Stimulated activated CD4-positive, alpha-beta T cell treated with anti-CD3 and anti-CD28 coated beads, Interleukin-15, amount 100 ng/mL, for 48 hours (primary cell): Measurements from ENCODE around the gene SRRM4.
"Not testable (repeated sequence)": the region's sequence is repeated elsewhere in the genome, so short reads cannot be mapped to it uniquely, and the experiment has no call there.

ENCODE experiments used
- DNase-seq, 2 donors: peaks; one replicate each; pipeline ENCODE4 v3.0.0-alpha.2; 2020; ENCODE audit warnings: low read depth in 2 of 2

The SRRM4 gene

GRCh38 chr12:119069147-119069642 lies 87.9 kb downstream of the SRRM4 start:
- no peak for DNase-seq

- no peak for DNase-seq
Observed at GRCh38 chr12:119071176-119071575, 89.8 kb downstream of the SRRM4 start.

GRCh38 chr12:119071638-119072231 lies 90.4 kb downstream of the SRRM4 start:
- no peak for DNase-seq

- no peak for DNase-seq
Observed at GRCh38 chr12:119072440-119072839, 91.1 kb downstream of the SRRM4 start.

- DNase-seq: no peak
Observed at GRCh38 chr12:119075222-119075787, 94.0 kb downstream of the SRRM4 start.

- no peak for DNase-seq
Observed at GRCh38 chr12:119075918-119076317, 94.6 kb downstream of the SRRM4 start.

- no peak for DNase-seq
Observed at GRCh38 chr12:119079530-119079929, 98.2 kb downstream of the SRRM4 start.

- DNase-seq: no peak
Observed at GRCh38 chr12:119082016-119082415, 100.7 kb downstream of the SRRM4 start.

- DNase-seq: no peak
Observed at GRCh38 chr12:119082496-119082895, 101.2 kb downstream of the SRRM4 start.

- DNase-seq: no peak
Observed at GRCh38 chr12:119088685-119089379, 107.5 kb downstream of the SRRM4 start.

GRCh38 chr12:119089380-119090013 lies 108.2 kb downstream of the SRRM4 start:
- no peak for DNase-seq

GRCh38 chr12:119090276-119090675 lies 108.9 kb downstream of the SRRM4 start:
- no peak for DNase-seq

GRCh38 chr12:119090865-119091264 lies 109.5 kb downstream of the SRRM4 start:
- no peak for DNase-seq

GRCh38 chr12:119096429-119097202 lies 115.3 kb downstream of the SRRM4 start:
- no peak for DNase-seq

- DNase-seq: no peak
Observed at GRCh38 chr12:119100933-119101332, 119.6 kb downstream of the SRRM4 start.

- DNase-seq: no peak
Observed at GRCh38 chr12:119102274-119102673, 120.9 kb downstream of the SRRM4 start.

GRCh38 chr12:119102714-119103113 lies 121.4 kb downstream of the SRRM4 start:
- DNase-seq: no peak

GRCh38 chr12:119104969-119105368 lies 123.6 kb downstream of the SRRM4 start:
- DNase-seq: not testable (repeated sequence)

GRCh38 chr12:119113496-119113986 lies 132.2 kb downstream of the SRRM4 start:
- no peak for DNase-seq

GRCh38 chr12:119114294-119114693 lies 133.0 kb downstream of the SRRM4 start:
- DNase-seq: no peak

GRCh38 chr12:119115296-119115905 lies 134.1 kb downstream of the SRRM4 start:
- DNase-seq: no peak
